Liver (tissue), 9 donors: ENCODE measurements around the gene TRIM36. TPM values are rescaled to one million over a fixed set of nuclear protein-coding genes. Genes with fewer than 3 reads are reported as not detected.
A peak's percentile ranks its signal among the peaks of the same experiment; 100 is the strongest.

Experiments
- DNase-seq: peaks from one replicate; pipeline ENCODE4 v3.0.0-alpha.2; 2017; ENCODE audit warnings: low spot score
- H3K27ac ChIP-seq, 2 donors: one replicate each; pipeline ENCODE4 v1.7.0; 2013; ENCODE audit warnings: inconsistent platforms in 2 of 2, low read length in 2 of 2, control low read depth in 1 of 2, low read depth in 1 of 2, mild to moderate bottlenecking in 1 of 2
- H3K27me3 ChIP-seq, 4 donors: one replicate each; pipeline versions ENCODE4 v1.6.1 to v1.7.0; 2013; ENCODE audit warnings: low read length in 3 of 4, inconsistent platforms in 1 of 4, mild to moderate bottlenecking in 1 of 4, moderate library complexity in 1 of 4; ENCODE audit not compliant: control insufficient read depth in 4 of 4, insufficient read depth in 4 of 4
- H3K36me3 ChIP-seq, 4 donors: one replicate each; pipeline versions ENCODE4 v1.6.1 to v1.7.0; 2013; ENCODE audit warnings: low read length in 3 of 4, mild to moderate bottlenecking in 3 of 4, low read depth in 1 of 4, moderate library complexity in 1 of 4; ENCODE audit not compliant: control insufficient read depth in 4 of 4, insufficient read depth in 3 of 4
- H3K4me1 ChIP-seq, 4 donors: one replicate each; pipeline versions ENCODE4 v1.6.1 to v1.7.0; 2013; ENCODE audit warnings: low read length in 3 of 4, mild to moderate bottlenecking in 3 of 4, moderate library complexity in 1 of 4; ENCODE audit not compliant: control insufficient read depth in 4 of 4, insufficient read depth in 4 of 4
- H3K4me3 ChIP-seq, 3 donors: one replicate each; pipeline versions ENCODE4 v1.6.1 to v1.7.0; 2013; ENCODE audit warnings: low read length in 3 of 3, control low read depth in 1 of 3, low read depth in 1 of 3, mild to moderate bottlenecking in 1 of 3
- H3K9ac ChIP-seq, 2 donors: one replicate each; pipeline ENCODE4 v1.7.0; 2013; ENCODE audit warnings: low read length in 2 of 2, mild to moderate bottlenecking in 2 of 2, moderate library complexity in 2 of 2, control low read depth in 1 of 2, low read depth in 1 of 2
- H3K9me3 ChIP-seq, 4 donors: one replicate each; pipeline versions ENCODE4 v1.6.1 to v1.7.0; 2013; ENCODE audit warnings: low read length in 3 of 4; ENCODE audit not compliant: control insufficient read depth in 4 of 4
- CTCF ChIP-seq: fragments of 150-350 bp; IDR thresholded peaks from 2 replicates; pipeline ENCODE4 v1.5.1; 2017; ENCODE audit warnings: improper control_type of control experiment, low read depth, low read length; ENCODE audit not compliant: missing input control
- EGR1 ChIP-seq, 2 donors: IDR thresholded peaks; 2 replicates each; pipeline ENCODE4 v1.6.1; 2016 to 2018; ENCODE audit warnings: antibody characterized with exemption in 2 of 2, low read depth in 2 of 2
- FOXA1 ChIP-seq: IDR thresholded peaks from 2 replicates; pipeline ENCODE4 v1.6.1; 2016; ENCODE audit warnings: antibody characterized with exemption
- FOXA2 ChIP-seq: IDR thresholded peaks from 2 replicates; pipeline ENCODE4 v1.6.1; 2016; ENCODE audit warnings: antibody characterized with exemption
- GABPA ChIP-seq, 2 donors: IDR thresholded peaks in 1 of 2; conservative IDR thresholded peaks in 1 of 2; 2 replicates each; pipeline ENCODE4 v1.6.1; 2016; ENCODE audit warnings: antibody characterized with exemption in 2 of 2, mild to moderate bottlenecking in 1 of 2, moderate library complexity in 1 of 2
- HNF4A ChIP-seq, 2 donors: conservative IDR thresholded peaks; 2 replicates each; pipeline ENCODE4 v1.6.1; 2016; ENCODE audit warnings: antibody characterized with exemption in 2 of 2, mild to moderate bottlenecking in 2 of 2
- HNF4G ChIP-seq: IDR thresholded peaks from 2 replicates; pipeline ENCODE4 v1.6.1; 2016; ENCODE audit warnings: antibody characterized with exemption
- JUND ChIP-seq, 2 donors: IDR thresholded peaks; 2 replicates each; pipeline ENCODE4 v1.6.1; 2016; ENCODE audit warnings: antibody characterized with exemption in 2 of 2
- MAX ChIP-seq: IDR thresholded peaks from 2 replicates; pipeline ENCODE4 v1.6.1; 2016; ENCODE audit warnings: antibody characterized with exemption
- NR2F2 ChIP-seq: IDR thresholded peaks from 2 replicates; pipeline ENCODE4 v1.6.1; 2016; ENCODE audit warnings: antibody characterized with exemption
- RAD21 ChIP-seq, 2 donors: IDR thresholded peaks; 2 replicates each; pipeline ENCODE4 v1.6.1; 2016; ENCODE audit warnings: antibody characterized with exemption in 2 of 2, mild to moderate bottlenecking in 2 of 2
- RXRA ChIP-seq, 2 donors: IDR thresholded peaks; 2 replicates each; pipeline ENCODE4 v1.6.1; 2017 to 2018; ENCODE audit warnings: antibody characterized with exemption in 2 of 2, mild to moderate bottlenecking in 1 of 2
- SP1 ChIP-seq: IDR thresholded peaks from 2 replicates; pipeline ENCODE4 v1.6.1; 2018; ENCODE audit warnings: antibody characterized with exemption, mild to moderate bottlenecking
- TAF1 ChIP-seq: conservative IDR thresholded peaks from 2 replicates; pipeline ENCODE4 v1.6.1; 2016; ENCODE audit warnings: antibody characterized with exemption, mild to moderate bottlenecking
- YY1 ChIP-seq: IDR thresholded peaks from 2 replicates; pipeline ENCODE4 v1.6.1; 2016; ENCODE audit warnings: antibody characterized with exemption, mild to moderate bottlenecking
- WGBS: extraction: QIAGEN DNeasy Blood & Tissue Kit; methylation state at CpG from one replicate; pipeline ENCODE4 v1.1.7; 2013; 5-methylcytosine and 5-hydroxymethylcytosine counted together
- polyA plus RNA-seq, 2 donors: library from polyadenylated mRNA; stranded (reverse) in 1 of 2; unstranded in 1 of 2; fragments of 200-250 nt in 1 of 2; fragments of >200 nt in 1 of 2; fragmentation: Nextera tagmentation in 1 of 2; extraction: Ambion mirVana in 1 of 2; gene quantifications; one replicate each; pipeline versions ENCODE4 v1.2.1 to v1.2.3, GENCODE V29; 2013 to 2015
- total RNA-seq, 2 donors: library from RNA; depleted of rRNA; stranded (reverse); fragments of >200 nt; gene quantifications; one replicate each; pipeline ENCODE4 v1.2.3, GENCODE V29; 2014
- TF ChIP-seq, protein P1 (sequence below): IDR thresholded peaks from 2 replicates; pipeline ENCODE4 v1.6.1; 2016; ENCODE audit warnings: antibody characterized with exemption, mild to moderate bottlenecking
- TF ChIP-seq, protein P2 (sequence below): IDR thresholded peaks from 2 replicates; pipeline ENCODE4 v1.6.1; 2016; ENCODE audit warnings: antibody characterized with exemption
- TF ChIP-seq, protein P3 (sequence below): IDR thresholded peaks from 2 replicates; pipeline ENCODE4 v1.6.1; 2016; ENCODE audit warnings: antibody characterized with exemption
- donor health status: healthy.
- donor health status: healthy.
- donor health status: healthy.
- donor health status: healthy.
- donor health status: healthy.

Gene TRIM36
- total and polyA plus RNA-seq, 4 donors: 0.16 to 0.47 (median 0.22) TPM

- Histone ChIP-seq H3K9ac (no peak overlapping the region), H3K4me1 (no peaks in the 10 kb centered on the region), H3K27me3 (peaks cover 0 to 2% (median 0%) of the 10 kb centered on the region in 4 donors), H3K4me3 (no peak overlapping the region), H3K9me3 (no peaks in the 10 kb centered on the region), H3K36me3 (no peaks in the 10 kb centered on the region), H3K27ac (no peak overlapping the region)
- WGBS: 3% methylated on average over 2 of the region's 2 CpGs
- TF ChIP-seq EGR1 (IDR thresholded peaks at IDR 0.05; ENCODE audit: low read depth in 2 of 2) (no peak), JUND (IDR thresholded peaks at IDR 0.05) (no peak), MAX (no peak), FOXA2 (no peak), SP1 (no peak), GABPA (IDR thresholded peaks at IDR 0.05 in 1 of 2, conservative IDR thresholded peaks at IDR 0.05 in 1 of 2) (no peak), RXRA (IDR thresholded peaks at IDR 0.05) (no peak), HNF4G (no peak), TAF1 (no peak), FOXA1 (no peak), CTCF (peak; percentile 75), RAD21 (IDR thresholded peaks at IDR 0.05) (peak; percentile 87 to 91), HNF4A (conservative IDR thresholded peaks at IDR 0.05) (no peak), YY1 (no peak), NR2F2 (no peak)
- TF ChIP-seq, protein P1, sequence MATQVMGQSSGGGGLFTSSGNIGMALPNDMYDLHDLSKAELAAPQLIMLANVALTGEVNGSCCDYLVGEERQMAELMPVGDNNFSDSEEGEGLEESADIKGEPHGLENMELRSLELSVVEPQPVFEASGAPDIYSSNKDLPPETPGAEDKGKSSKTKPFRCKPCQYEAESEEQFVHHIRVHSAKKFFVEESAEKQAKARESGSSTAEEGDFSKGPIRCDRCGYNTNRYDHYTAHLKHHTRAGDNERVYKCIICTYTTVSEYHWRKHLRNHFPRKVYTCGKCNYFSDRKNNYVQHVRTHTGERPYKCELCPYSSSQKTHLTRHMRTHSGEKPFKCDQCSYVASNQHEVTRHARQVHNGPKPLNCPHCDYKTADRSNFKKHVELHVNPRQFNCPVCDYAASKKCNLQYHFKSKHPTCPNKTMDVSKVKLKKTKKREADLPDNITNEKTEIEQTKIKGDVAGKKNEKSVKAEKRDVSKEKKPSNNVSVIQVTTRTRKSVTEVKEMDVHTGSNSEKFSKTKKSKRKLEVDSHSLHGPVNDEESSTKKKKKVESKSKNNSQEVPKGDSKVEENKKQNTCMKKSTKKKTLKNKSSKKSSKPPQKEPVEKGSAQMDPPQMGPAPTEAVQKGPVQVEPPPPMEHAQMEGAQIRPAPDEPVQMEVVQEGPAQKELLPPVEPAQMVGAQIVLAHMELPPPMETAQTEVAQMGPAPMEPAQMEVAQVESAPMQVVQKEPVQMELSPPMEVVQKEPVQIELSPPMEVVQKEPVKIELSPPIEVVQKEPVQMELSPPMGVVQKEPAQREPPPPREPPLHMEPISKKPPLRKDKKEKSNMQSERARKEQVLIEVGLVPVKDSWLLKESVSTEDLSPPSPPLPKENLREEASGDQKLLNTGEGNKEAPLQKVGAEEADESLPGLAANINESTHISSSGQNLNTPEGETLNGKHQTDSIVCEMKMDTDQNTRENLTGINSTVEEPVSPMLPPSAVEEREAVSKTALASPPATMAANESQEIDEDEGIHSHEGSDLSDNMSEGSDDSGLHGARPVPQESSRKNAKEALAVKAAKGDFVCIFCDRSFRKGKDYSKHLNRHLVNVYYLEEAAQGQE: no peak
- TF ChIP-seq, protein P2, sequence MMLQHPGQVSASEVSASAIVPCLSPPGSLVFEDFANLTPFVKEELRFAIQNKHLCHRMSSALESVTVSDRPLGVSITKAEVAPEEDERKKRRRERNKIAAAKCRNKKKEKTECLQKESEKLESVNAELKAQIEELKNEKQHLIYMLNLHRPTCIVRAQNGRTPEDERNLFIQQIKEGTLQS: no peak
- TF ChIP-seq, protein P3, sequence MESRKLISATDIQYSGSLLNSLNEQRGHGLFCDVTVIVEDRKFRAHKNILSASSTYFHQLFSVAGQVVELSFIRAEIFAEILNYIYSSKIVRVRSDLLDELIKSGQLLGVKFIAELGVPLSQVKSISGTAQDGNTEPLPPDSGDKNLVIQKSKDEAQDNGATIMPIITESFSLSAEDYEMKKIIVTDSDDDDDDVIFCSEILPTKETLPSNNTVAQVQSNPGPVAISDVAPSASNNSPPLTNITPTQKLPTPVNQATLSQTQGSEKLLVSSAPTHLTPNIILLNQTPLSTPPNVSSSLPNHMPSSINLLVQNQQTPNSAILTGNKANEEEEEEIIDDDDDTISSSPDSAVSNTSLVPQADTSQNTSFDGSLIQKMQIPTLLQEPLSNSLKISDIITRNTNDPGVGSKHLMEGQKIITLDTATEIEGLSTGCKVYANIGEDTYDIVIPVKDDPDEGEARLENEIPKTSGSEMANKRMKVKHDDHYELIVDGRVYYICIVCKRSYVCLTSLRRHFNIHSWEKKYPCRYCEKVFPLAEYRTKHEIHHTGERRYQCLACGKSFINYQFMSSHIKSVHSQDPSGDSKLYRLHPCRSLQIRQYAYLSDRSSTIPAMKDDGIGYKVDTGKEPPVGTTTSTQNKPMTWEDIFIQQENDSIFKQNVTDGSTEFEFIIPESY: no peak
- DNase-seq: no peak
Observed at GRCh38 chr5:115098041-115098702, 71.5 kb downstream of the TRIM36 start.
